WERI-Rb-1 (cell line): ENCODE data around the gene TPT1.
"Not testable (repeated sequence)": the region's sequence is repeated elsewhere in the genome, so short reads cannot be mapped to it uniquely, and the experiment has no call there.

Source experiments
- DNase-seq: peaks from one replicate; pipeline ENCODE4 v3.0.0-alpha.2; 2020
- H3K27ac ChIP-seq: fragments of 250-450 bp; sonication (Bioruptor Pico); 2 replicates; pipeline ENCODE4 v1.5.1; 2020; ENCODE audit warnings: mild to moderate bottlenecking, moderate library complexity
- H3K27me3 ChIP-seq: fragments of 250-450 bp; sonication (Bioruptor Pico); 2 replicates; pipeline ENCODE4 v1.5.1; 2021; ENCODE audit warnings: mild to moderate bottlenecking, low read depth, moderate library complexity; ENCODE audit not compliant: insufficient read depth, severe bottlenecking
- H3K36me3 ChIP-seq: fragments of 250-450 bp; sonication (Bioruptor Pico); 2 replicates; pipeline ENCODE4 v1.5.1; 2020; ENCODE audit warnings: mild to moderate bottlenecking, moderate library complexity
- H3K4me3 ChIP-seq: 2 replicates; pipeline ENCODE4 v1.5.1; 2011; ENCODE audit warnings: low read depth, mild to moderate bottlenecking, control low read depth, low read length
- H3K9me3 ChIP-seq: fragments of 250-450 bp; sonication (Bioruptor Pico); 2 replicates; pipeline ENCODE4 v1.5.1; 2021; ENCODE audit warnings: mild to moderate bottlenecking, moderate library complexity; ENCODE audit not compliant: severe bottlenecking
- TF ChIP-seq, protein P1 (sequence below): IDR thresholded peaks from 2 replicates; pipeline ENCODE4 v1.5.1; 2011; ENCODE audit warnings: low read depth, mild to moderate bottlenecking, control low read depth, inconsistent platforms, low read length

The TPT1 gene

DNA sequence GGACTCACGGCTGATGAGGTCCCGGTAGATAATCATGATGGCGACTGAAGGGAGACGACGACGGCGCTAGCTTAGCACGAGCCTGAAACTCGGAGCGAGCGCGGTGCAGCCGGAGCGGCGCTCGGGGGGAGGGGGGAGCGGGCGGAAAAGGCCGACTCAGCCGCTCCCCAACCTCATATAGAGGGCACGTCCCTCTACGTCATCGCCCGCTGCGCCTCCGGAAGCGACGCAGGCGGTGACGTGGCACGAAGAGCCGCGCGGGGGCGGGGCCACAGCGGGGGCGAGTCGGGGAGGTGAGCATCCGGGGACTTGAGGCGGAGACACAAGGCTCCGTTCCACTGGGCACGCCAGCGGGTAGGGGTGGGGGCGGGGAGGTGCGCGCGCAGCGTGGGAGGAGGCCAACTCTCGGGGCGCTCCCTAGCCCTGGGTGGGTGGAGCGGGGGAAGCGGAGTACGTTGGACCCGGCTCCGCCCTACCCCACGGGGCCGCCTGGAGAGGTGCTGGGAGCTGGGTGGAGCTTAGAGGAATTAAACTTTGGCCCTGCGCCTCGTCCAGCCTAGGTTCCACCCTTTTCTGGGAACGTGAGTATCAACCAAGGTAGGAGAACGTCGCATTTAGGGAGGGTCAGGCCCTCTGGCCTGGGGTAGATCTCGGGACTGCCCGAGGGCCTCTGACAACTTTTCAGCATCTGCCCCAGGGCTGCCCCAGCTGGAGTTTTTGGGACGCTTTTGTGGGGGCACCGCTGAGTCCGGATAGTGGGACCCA, at the start of gene TPT1:
Gene TPT1 (minus strand): TSS at position 150 of the 765 bp plus-strand sequence. CDS start 114 bp downstream, at position 36.
- peak within 1 kb of the TSS; percentile 97 for H3K27ac ChIP-seq
- no peaks in the 10 kb centered on the region for H3K9me3 ChIP-seq
- TF ChIP-seq, protein P1, sequence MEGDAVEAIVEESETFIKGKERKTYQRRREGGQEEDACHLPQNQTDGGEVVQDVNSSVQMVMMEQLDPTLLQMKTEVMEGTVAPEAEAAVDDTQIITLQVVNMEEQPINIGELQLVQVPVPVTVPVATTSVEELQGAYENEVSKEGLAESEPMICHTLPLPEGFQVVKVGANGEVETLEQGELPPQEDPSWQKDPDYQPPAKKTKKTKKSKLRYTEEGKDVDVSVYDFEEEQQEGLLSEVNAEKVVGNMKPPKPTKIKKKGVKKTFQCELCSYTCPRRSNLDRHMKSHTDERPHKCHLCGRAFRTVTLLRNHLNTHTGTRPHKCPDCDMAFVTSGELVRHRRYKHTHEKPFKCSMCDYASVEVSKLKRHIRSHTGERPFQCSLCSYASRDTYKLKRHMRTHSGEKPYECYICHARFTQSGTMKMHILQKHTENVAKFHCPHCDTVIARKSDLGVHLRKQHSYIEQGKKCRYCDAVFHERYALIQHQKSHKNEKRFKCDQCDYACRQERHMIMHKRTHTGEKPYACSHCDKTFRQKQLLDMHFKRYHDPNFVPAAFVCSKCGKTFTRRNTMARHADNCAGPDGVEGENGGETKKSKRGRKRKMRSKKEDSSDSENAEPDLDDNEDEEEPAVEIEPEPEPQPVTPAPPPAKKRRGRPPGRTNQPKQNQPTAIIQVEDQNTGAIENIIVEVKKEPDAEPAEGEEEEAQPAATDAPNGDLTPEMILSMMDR = no peak
- H3K27me3 ChIP-seq = no peaks in the 10 kb centered on the region
- DNase-seq = peak; percentile 99
- H3K36me3 ChIP-seq = peaks cover 46% of the 10 kb centered on the region
- H3K4me3 ChIP-seq = peak within 1 kb of the TSS; percentile 90

DNA sequence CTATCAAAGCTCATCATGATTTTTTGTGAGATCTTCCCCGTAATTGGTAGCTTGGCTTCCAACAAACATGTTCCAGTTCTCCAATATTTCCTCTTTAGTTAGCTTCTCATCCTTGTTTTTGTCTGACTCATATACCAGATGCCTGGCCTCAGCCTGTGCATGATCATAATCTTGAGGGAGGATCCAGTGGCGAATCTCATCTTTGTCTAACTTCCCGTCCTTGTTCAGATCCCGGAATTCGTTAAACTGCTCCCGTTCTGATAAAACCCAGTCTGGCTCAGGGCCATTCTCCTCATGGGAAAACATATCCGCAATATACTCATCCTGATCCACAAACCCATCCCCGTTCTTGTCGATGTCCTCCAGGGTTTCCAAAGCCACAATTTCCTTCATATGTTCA, 49.4 kb upstream of the TPT1 start:
- H3K4me3 ChIP-seq, H3K36me3 ChIP-seq, DNase-seq, H3K27ac ChIP-seq, H3K9me3 ChIP-seq, H3K27me3 ChIP-seq: not testable (repeated sequence)

DNA sequence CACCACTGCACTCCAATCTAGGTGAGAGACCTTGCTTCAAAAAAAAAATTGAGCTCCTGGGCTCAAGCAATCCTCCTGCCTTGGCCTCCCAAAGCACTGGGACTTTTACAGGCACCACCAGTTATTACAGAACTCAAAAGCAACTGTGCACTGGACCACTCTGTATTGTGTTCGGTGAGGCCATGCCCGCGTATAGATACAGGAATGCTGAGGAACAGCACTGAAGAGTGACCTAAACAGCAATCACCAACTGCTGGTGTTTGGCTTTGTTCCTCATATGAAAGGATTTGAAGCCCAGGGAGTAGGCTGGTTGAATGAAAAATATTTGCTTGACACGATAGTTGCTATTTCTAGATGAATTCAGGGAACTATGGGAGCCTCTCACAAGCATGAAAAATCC, 47.7 kb upstream of the TPT1 start:
- H3K27ac ChIP-seq = no peak overlapping the region
- TF ChIP-seq, protein P1 = no peak
- DNase-seq = no peak

DNA sequence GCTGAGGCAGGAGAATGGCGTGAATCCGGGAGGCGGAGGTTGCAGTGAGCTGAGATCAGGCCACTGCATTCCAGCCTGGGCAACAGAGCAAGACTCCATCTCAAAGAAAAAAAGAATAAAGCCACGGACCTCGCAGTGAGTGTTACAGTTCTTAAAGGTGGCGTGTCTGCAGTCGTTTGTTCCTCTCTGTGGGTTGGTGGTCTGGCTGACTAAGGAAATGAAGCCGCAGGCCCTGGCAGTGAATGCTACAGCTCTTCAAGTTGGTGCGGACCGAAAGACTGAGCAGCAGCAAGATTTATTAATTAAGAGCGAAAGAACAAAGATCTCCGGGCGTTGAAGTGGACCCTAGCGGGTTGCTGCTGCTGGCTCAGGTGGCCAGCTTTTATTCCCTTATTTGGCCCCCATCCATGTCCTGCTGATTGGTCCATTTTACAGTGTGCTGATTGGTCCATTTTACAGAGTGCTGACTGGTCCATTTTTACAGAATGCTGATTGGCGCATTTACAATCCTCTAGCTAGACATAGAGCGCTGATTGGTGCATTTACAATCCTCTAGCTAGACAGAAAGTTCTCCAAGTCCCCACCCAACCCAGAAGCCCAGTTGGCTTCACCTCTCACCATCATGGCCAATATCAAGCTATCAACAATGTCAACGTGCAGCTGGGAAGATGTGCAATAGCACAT, 46.1 kb upstream of the TPT1 start:
- not testable (repeated sequence) for H3K36me3 ChIP-seq, DNase-seq, H3K4me3 ChIP-seq, H3K27me3 ChIP-seq, H3K27ac ChIP-seq, H3K9me3 ChIP-seq

More for the DNA sequence above, 47.7 kb upstream of the TPT1 start:
- Histone ChIP-seq H3K9me3 (no peaks in the 10 kb centered on the region), H3K36me3 (no peaks in the 10 kb centered on the region), H3K4me3 (no peak overlapping the region), H3K27me3 (no peaks in the 10 kb centered on the region)

DNA sequence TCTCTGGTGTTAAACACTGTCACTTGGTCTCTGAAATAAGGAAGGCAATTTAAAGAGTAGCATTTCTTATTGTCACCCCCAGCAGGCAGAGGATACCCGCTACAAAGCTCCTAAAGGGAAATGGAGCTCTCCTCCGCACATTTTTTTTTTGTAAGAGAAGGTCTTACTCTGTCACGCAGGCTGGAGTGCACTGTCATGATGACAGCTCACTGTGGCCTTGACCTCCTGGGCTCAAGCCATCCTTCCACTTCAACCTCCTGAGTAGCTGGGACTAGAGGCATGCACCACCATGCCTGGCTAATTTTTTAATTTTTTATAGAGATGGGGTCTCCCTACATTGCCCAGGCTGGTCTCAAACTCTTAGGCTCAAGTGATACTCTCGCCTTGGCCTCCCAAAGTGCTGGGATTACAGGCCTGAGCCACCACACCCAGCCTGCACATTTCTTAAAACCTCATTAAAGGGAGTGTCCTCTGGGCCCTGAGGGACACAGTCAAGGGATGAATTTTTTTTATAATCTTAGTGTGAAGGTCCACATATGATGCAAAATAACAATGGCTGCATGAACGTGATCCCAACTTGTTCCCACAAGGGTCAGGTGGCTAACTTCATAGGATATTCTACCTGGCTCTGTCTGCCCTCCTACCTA, 45.0 kb upstream of the TPT1 start:
- no peak overlapping the region for H3K27ac ChIP-seq
- TF ChIP-seq, protein P1 = no peak
- no peak overlapping the region for H3K4me3 ChIP-seq
- no peak for DNase-seq
- H3K36me3 ChIP-seq = no peaks in the 10 kb centered on the region
- no peaks in the 10 kb centered on the region for H3K27me3 ChIP-seq
- H3K9me3 ChIP-seq = no peaks in the 10 kb centered on the region

DNA sequence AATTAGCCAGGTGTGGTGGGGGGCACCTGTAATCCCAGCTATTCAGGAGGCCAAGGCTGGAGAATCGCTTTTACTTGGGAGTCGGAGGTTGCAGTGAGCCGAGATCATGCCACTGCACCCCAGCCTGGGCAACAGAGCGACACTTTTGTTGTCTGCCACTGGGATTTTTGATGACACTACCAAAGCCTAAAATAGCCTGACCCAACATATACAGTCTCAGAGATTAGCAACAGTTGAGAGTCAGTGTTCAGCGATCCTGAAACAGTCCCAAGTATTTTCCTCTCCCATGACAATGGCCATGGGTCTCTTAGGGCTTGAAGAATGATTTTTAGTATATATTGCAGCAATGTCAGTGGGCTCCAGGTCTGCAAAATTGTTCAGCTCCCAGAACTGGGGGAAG, 44.3 kb upstream of the TPT1 start:
- TF ChIP-seq, protein P1 = no peak
- Histone ChIP-seq H3K9me3 (no peaks in the 10 kb centered on the region), H3K36me3 (no peaks in the 10 kb centered on the region), H3K27me3 (no peaks in the 10 kb centered on the region), H3K27ac (no peak overlapping the region), H3K4me3 (no peak overlapping the region)
- DNase-seq = no peak
